ENCODE measurements around the gene UBA52. TPM values are rescaled to one million over a fixed set of nuclear protein-coding genes. Genes with fewer than 3 reads are reported as not detected.
A peak's percentile ranks its signal among the peaks of the same experiment; 100 is the strongest.

Gene UBA52
- 1,265 and 1,276 TPM in 2 replicates for total RNA-seq (2021)
- long read RNA-seq, transcript UBA52-209 (4 exons, 514 nt), result minor isoform, 46 of 356 reads
- long read RNA-seq, transcript UBA52-207 (6 exons, 764 nt), result minor isoform, 5 of 356 reads
- long read RNA-seq, transcript UBA52-202 (5 exons, 2,845 nt), result minor isoform, 67 of 356 reads
- long read RNA-seq, transcript UBA52-201 (5 exons, 572 nt), result major isoform, 222 of 356 reads
- long read RNA-seq, partial matches to known transcripts, result 7 of 356 reads
- long read RNA-seq, other reads (novel, unspliced or antisense), result 9 of 356 reads

- no peak for TF ChIP-seq CTCF (conservative IDR thresholded peaks at IDR 0.05)
- no peak within 1 kb of the TSS for H2BK5ac ChIP-seq (ENCODE audit: insufficient read length, low read length)
- peak within 1 kb of the TSS; percentile 74 to 97 for H3K4me3 Mint-ChIP-seq
- no peak within 1 kb of the TSS for H4K8ac ChIP-seq (replicated peaks; ENCODE audit: insufficient read length, low read depth, low read length)
- no peaks in the 10 kb centered on the region for H3K27me3 Mint-ChIP-seq (ENCODE audit: low read depth)
- no peaks in the 10 kb centered on the region for H3K9me3 ChIP-seq (ENCODE audit: control insufficient read depth, low read depth, low read length)
- peak within 1 kb of the TSS; percentile 63 for H3K18ac ChIP-seq (ENCODE audit: insufficient read length, low read depth, low read length)
- no CpG with 5 or more reads among the region's 75 CpGs for WGBS (ENCODE audit: extremely low coverage, insufficient read length, low lambda C conversion rate)
- no peak within 1 kb of the TSS for H3T11ph ChIP-seq (ENCODE audit: low read length)
- H2BK20ac ChIP-seq (ENCODE audit: low read depth, low read length, poor library complexity, severe bottlenecking), result no peak within 1 kb of the TSS
- H3K27me3 ChIP-seq (ENCODE audit: insufficient read depth, low read length), result no peaks in the 10 kb centered on the region
- H2BK12ac ChIP-seq (ENCODE audit: insufficient read length, low read depth, low read length), result no peak within 1 kb of the TSS
- no peak within 1 kb of the TSS for H2AFZ ChIP-seq (ENCODE audit: low read length)
- H2AK5ac ChIP-seq (ENCODE audit: insufficient read length, low read length), result no peak within 1 kb of the TSS
- peaks cover 8% of the 10 kb centered on the region; the same call in 1 of the 2 replicates for H3K4me1 ChIP-seq (ENCODE audit: insufficient read depth, low read length)
- H3K27ac Mint-ChIP-seq, result peak within 1 kb of the TSS; percentile 23 to 97 (median 94); a peak in 6 of 7 replicates
- peak within 1 kb of the TSS; percentile 50; the same call in 1 of the 2 replicates for H3K14ac ChIP-seq (ENCODE audit: insufficient read depth, low read length)
- H3K23me2 ChIP-seq (ENCODE audit: insufficient read length, low read depth, low read length, poor library complexity, severe bottlenecking), result peaks cover 12% of the 10 kb centered on the region
- H4K20me1 ChIP-seq (ENCODE audit: control insufficient read depth, insufficient read depth, insufficient read length), result peaks cover 2% of the 10 kb centered on the region
- no peak within 1 kb of the TSS for H3K23ac ChIP-seq (ENCODE audit: insufficient read length, low read depth, low read length)
- H3K27ac ChIP-seq (ENCODE audit: insufficient read length, low read depth, low read length), result no peak within 1 kb of the TSS
- H3K79me1 ChIP-seq (ENCODE audit: insufficient read depth, low read depth, low read length, poor library complexity, severe bottlenecking), result peaks cover 7% of the 10 kb centered on the region
- no peak within 1 kb of the TSS for H3K56ac ChIP-seq (ENCODE audit: insufficient read length, low read depth, low read length)
- H3K9ac ChIP-seq (ENCODE audit: extremely low read depth, insufficient read length, low read length), result peak within 1 kb of the TSS; percentile 99
- peak; percentile 99 for DNase-seq
- H3K79me2 ChIP-seq (ENCODE audit: insufficient read depth, low read length), result peaks cover 14% of the 10 kb centered on the region
- no peak within 1 kb of the TSS for H4K91ac ChIP-seq (ENCODE audit: insufficient read length, low read depth, low read length)
- H3K4ac ChIP-seq (ENCODE audit: low read depth, low read length), result no peak within 1 kb of the TSS
- H2BK120ac ChIP-seq (ENCODE audit: low read depth, low read length, poor library complexity, severe bottlenecking), result no peak within 1 kb of the TSS
- peaks cover 51 to 87% (median 74%) of the 10 kb centered on the region in 3 experiments for H3K36me3 Mint-ChIP-seq (ENCODE audit: insufficient read depth in 1 of 3, low read depth in 3 of 3)
- peak within 1 kb of the TSS; percentile 89 for H3K4me2 ChIP-seq (ENCODE audit: insufficient read depth, insufficient read length, low read length)
- no peak within 1 kb of the TSS for H2BK15ac ChIP-seq (ENCODE audit: low read depth, low read length)
- peaks cover 11 to 15% of the 10 kb centered on the region in 2 experiments for H3K4me1 Mint-ChIP-seq
- no peak within 1 kb of the TSS for H4K5ac ChIP-seq (ENCODE audit: insufficient read length, low read depth, low read length)
- H3K9me3 Mint-ChIP-seq, result no peaks in the 10 kb centered on the region
Observed at GRCh38 chr19:18571564-18572344, at the start of gene UBA52. TSS of gene UBA52 (plus strand) at chr19:18571857. CDS start at chr19:18573301, 1,444 bp downstream.

All from H9 (cell line).